ENCODE data around the gene ATXN7L2. TPM values are rescaled to one million over a fixed set of nuclear protein-coding genes. Genes with fewer than 3 reads are reported as not detected.

Gene ATXN7L2
- total and polyA plus RNA-seq, 2 of the 8 experiments (the other 6 are each of a cell fraction or from before 2014, with no cell fraction given), result 8.1 to 9.3 TPM

DNA sequence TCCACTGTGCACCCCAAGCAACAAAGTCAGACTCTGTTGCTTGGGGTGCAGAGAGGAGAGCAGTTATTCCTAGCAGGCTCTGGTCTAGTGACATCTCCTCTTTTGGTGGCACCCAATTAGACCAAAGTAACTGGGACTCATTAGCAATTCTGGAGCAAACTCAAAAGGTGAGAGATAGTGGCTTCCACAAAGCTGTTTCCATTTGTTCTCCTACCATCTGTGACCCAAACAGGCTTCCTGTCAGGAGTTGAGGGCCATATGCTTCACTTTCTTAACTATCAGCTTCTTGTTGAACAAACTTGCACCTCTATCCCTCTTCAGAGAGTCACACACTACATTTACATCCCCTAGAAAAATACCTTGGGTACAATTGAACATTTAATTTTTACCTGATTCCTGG is 1.5 kb upstream of the ATXN7L2 start (continued):
- TF ChIP-seq EP300 (IDR thresholded peaks at IDR 0.05; ENCODE audit: borderline replicate concordance in 1 of 2, low read depth in 2 of 2, low read length in 2 of 2), result no peak
- no peak for TF ChIP-seq TAF7 (optimal IDR thresholded peaks at IDR 0.05; ENCODE audit: borderline replicate concordance, low read depth, low read length)
- no peak for TF ChIP-seq ZNF274 (IDR thresholded peaks at IDR 0.05; ENCODE audit: borderline replicate concordance, extremely low read depth, low read length)
